GM12878 (cell line): ENCODE data around the gene USF1. TPM values are rescaled to one million over a fixed set of nuclear protein-coding genes. Genes with fewer than 3 reads are reported as not detected.

Experiments
- BACH1 ChIP-seq: fragments of 450-650 bp; IDR thresholded peaks from 2 replicates; pipeline ENCODE4 v1.6.1; 2017; ENCODE audit warnings: mild to moderate bottlenecking, borderline replicate concordance
- MTA3 ChIP-seq: IDR thresholded peaks from 2 replicates; pipeline ENCODE4 v1.6.1; 2012; ENCODE audit warnings: low read length, inconsistent platforms, borderline replicate concordance
- MXI1 ChIP-seq: fragments of 150-350 bp; IDR thresholded peaks from 2 replicates; pipeline ENCODE4 v1.6.1; 2011; ENCODE audit warnings: low read depth, mild to moderate bottlenecking, inconsistent platforms, low read length, improper control_type of control experiment
- NFIC ChIP-seq: IDR thresholded peaks from 2 replicates; pipeline ENCODE4 v1.6.1; 2012; ENCODE audit warnings: low read depth, mild to moderate bottlenecking, inconsistent platforms, low read length, moderate library complexity
- NR2F1 ChIP-seq: fragments of 450-650 bp; conservative IDR thresholded peaks from 2 replicates; pipeline ENCODE4 v1.6.1; 2017; ENCODE audit warnings: mild to moderate bottlenecking
- POLR2AphosphoS2 ChIP-seq: IDR thresholded peaks from 2 replicates; pipeline ENCODE4 v1.6.1; 2011; ENCODE audit warnings: low read depth, mild to moderate bottlenecking, low read length, improper control_type of control experiment, moderate library complexity
- POLR2AphosphoS5 ChIP-seq: IDR thresholded peaks from 2 replicates; pipeline ENCODE4 v1.6.1; 2011; ENCODE audit warnings: mild to moderate bottlenecking, low read length, inconsistent platforms
- POU2F2 ChIP-seq: IDR thresholded peaks from 3 replicates; pipeline ENCODE4 v1.6.1; 2011; ENCODE audit warnings: low read depth, mild to moderate bottlenecking, low read length, borderline replicate concordance
- RAD51 ChIP-seq: fragments of 450-650 bp; IDR thresholded peaks from 2 replicates; pipeline ENCODE4 v1.6.1; 2016; ENCODE audit warnings: moderate library complexity, mild to moderate bottlenecking, inconsistent platforms
- RUNX3 ChIP-seq: IDR thresholded peaks from 2 replicates; pipeline ENCODE4 v1.6.1; 2012; ENCODE audit warnings: low read length, inconsistent platforms
- SMAD1 ChIP-seq: fragments of 450-650 bp; IDR thresholded peaks from 2 replicates; pipeline ENCODE4 v1.6.1; 2018; ENCODE audit warnings: mild to moderate bottlenecking, low read depth; ENCODE audit not compliant: partially characterized antibody
- SMC3 ChIP-seq: IDR thresholded peaks from 2 replicates; pipeline ENCODE4 v1.6.1; 2011; ENCODE audit warnings: low read length, improper control_type of control experiment, borderline replicate concordance
- WRNIP1 ChIP-seq: IDR thresholded peaks from 2 replicates; pipeline ENCODE4 v1.6.1; 2011; ENCODE audit warnings: low read depth, low read length, improper control_type of control experiment, borderline replicate concordance
- ZBTB40 ChIP-seq: fragments of 450-650 bp; IDR thresholded peaks from 2 replicates; pipeline ENCODE4 v1.6.1; 2016; ENCODE audit warnings: mild to moderate bottlenecking, moderate library complexity, borderline replicate concordance
- ZNF274 ChIP-seq: IDR thresholded peaks from one replicate; pipeline ENCODE4 v1.8.0; 2011; ENCODE audit not compliant: insufficient read length, insufficient read depth
- ZNF592 ChIP-seq: fragments of 450-650 bp; IDR thresholded peaks from 2 replicates; pipeline ENCODE4 v1.6.1; 2017; ENCODE audit warnings: mild to moderate bottlenecking, moderate library complexity
- ZNF687 ChIP-seq: fragments of 450-650 bp; IDR thresholded peaks from 2 replicates; pipeline ENCODE4 v1.6.1; 2017; ENCODE audit warnings: mild to moderate bottlenecking, moderate library complexity
- polyA plus RNA-seq, 11 experiments: library from polyadenylated mRNA; depleted of rRNA in 4 of 11; unstranded in 6 of 11; stranded (reverse) in 5 of 11; fragments of >200 nt; fragmentation: Nextera tagmentation in 4 of 11; fragmentation: Illumina TruSeq in 1 of 11; extraction: Ambion mirVana in 4 of 11; extraction: Trizol in 1 of 11; gene quantifications; 1 replicate in 1 of 11; 2 replicates in 10 of 11; pipeline versions ENCODE4 v1.2.1 to v1.2.3, GENCODE V29; 2011 to 2016; ENCODE audit warnings: inconsistent platforms in 2 of 11, missing spikeins in 2 of 11, low read depth in 1 of 11
- total RNA-seq, 4 experiments: library from RNA; depleted of rRNA in 3 of 4; stranded (reverse); fragments of >200 nt in 3 of 4; fragmentation: Illumina TruSeq in 1 of 4; extraction: Trizol in 1 of 4; gene quantifications; 2 replicates each; pipeline versions ENCODE4 v1.2.1 to v1.2.3, GENCODE V29; 2013 to 2021

Gene USF1
- total and polyA plus RNA-seq, 10 of the 15 experiments (the other 5 are each of a cell fraction or from before 2014, with no cell fraction given): 9.4 to 92.1 (median 53.5) TPM

GRCh38 chr1:161045736-161046604 lies at the start of gene USF1 (continued):
- TF ChIP-seq ZNF687 (0 out of 2 replicates have a peak, but pooled peaks have one; percentile 49), NR2F1 (no peak; the same call in 1 of the 2 replicates), POLR2AphosphoS5 (peak; percentile 95), RAD51 (peak; percentile 56; the same call in 1 of the 2 replicates), POU2F2 (peak; percentile 37; the same call in 1 of the 3 replicates), ZNF592 (peak; percentile 50; the same call in 1 of the 2 replicates), BACH1 (peak; percentile 30), RUNX3 (peak; percentile 85), ZBTB40 (peak; percentile 96), SMC3 (no peak; the same call in 1 of the 2 replicates), POLR2AphosphoS2 (peak; percentile 95), MXI1 (peak; percentile 28; the same call in 1 of the 2 replicates), SMAD1 (peak; percentile 79), NFIC (peak; percentile 73), WRNIP1 (peak; percentile 30; the same call in 1 of the 2 replicates), MTA3 (peak; percentile 45; the same call in 1 of the 2 replicates), ZNF274 (no peak)
